K562 (cell line): Measurements from ENCODE around the gene MAPKAPK2. TPM values are rescaled to one million over a fixed set of nuclear protein-coding genes. Genes with fewer than 3 reads are reported as not detected.
A peak's percentile ranks its signal among the peaks of the same experiment; 100 is the strongest.

ENCODE experiments used
- C11orf30 ChIP-seq: fragments of 450-650 bp; IDR thresholded peaks from 2 replicates; pipeline ENCODE4 v1.6.1; 2016; ENCODE audit warnings: low read depth, mild to moderate bottlenecking
- MTA3 ChIP-seq: fragments of 450-650 bp; formaldehyde crosslinking; IDR thresholded peaks from 2 replicates; pipeline ENCODE4 v1.6.1; 2017; ENCODE audit warnings: mild to moderate bottlenecking, borderline replicate concordance
- NCOA4 ChIP-seq: fragments of 450-650 bp; IDR thresholded peaks from 2 replicates; pipeline ENCODE4 v1.6.1; 2018; ENCODE audit warnings: mild to moderate bottlenecking; ENCODE audit not compliant: partially characterized antibody
- PHTF2 ChIP-seq: fragments of 250-450 bp; sonication (Bioruptor Pico); IDR thresholded peaks from 2 replicates; pipeline ENCODE4 v1.5.0; 2021; ENCODE audit warnings: mild to moderate bottlenecking
- POLR2AphosphoS5 ChIP-seq: IDR thresholded peaks from 2 replicates; pipeline ENCODE4 v1.6.1; 2011; ENCODE audit warnings: mild to moderate bottlenecking, low read depth, low read length, moderate library complexity; ENCODE audit not compliant: control insufficient read depth, insufficient read depth
- POLR2G ChIP-seq: fragments of 200-400 bp; formaldehyde crosslinking; IDR thresholded peaks from 2 replicates; pipeline ENCODE4 v1.6.1; 2017; ENCODE audit warnings: low read depth, mild to moderate bottlenecking, antibody characterized with exemption, low read length, moderate library complexity
- SMAD3 ChIP-seq: fragments of 450-650 bp; formaldehyde crosslinking; conservative IDR thresholded peaks from 2 replicates; pipeline ENCODE4 v1.4.0; 2020; ENCODE audit warnings: mild to moderate bottlenecking
- ZBTB1 ChIP-seq: sonication (generic); formaldehyde crosslinking; IDR thresholded peaks from 2 replicates; pipeline ENCODE4 v1.8.1; 2023; ENCODE audit warnings: missing genetic modification reagents, low read depth, mild to moderate bottlenecking, borderline replicate concordance
- ZNF239 ChIP-seq: fragments of 250-450 bp; sonication (Bioruptor Pico); IDR thresholded peaks from 2 replicates; pipeline ENCODE4 v1.4.0; 2020; ENCODE audit warnings: mild to moderate bottlenecking
- ZNF263 ChIP-seq: sonication (generic); formaldehyde crosslinking; IDR thresholded peaks from 2 replicates; pipeline ENCODE4 v1.8.0; 2022; ENCODE audit warnings: mild to moderate bottlenecking, missing genetic modification reagents, borderline replicate concordance
- ZZZ3 ChIP-seq: fragments of 450-650 bp; IDR thresholded peaks from 2 replicates; pipeline ENCODE4 v1.6.1; 2016; ENCODE audit warnings: antibody characterized with exemption, mild to moderate bottlenecking, moderate library complexity
- polyA plus RNA-seq, 8 experiments: library from polyadenylated mRNA; depleted of rRNA in 4 of 8; stranded (reverse) in 5 of 8; unstranded in 3 of 8; fragments of >200 nt; fragmentation: Nextera tagmentation in 2 of 8; fragmentation: Illumina TruSeq in 1 of 8; extraction: Ambion mirVana in 2 of 8; extraction: Trizol in 1 of 8; gene quantifications; 2 replicates each; pipeline versions ENCODE4 v1.2.1 to v1.2.3, GENCODE V29; 2011 to 2014; ENCODE audit warnings: inconsistent platforms in 1 of 8, missing spikeins in 1 of 8
- total RNA-seq, 7 experiments: library from RNA; depleted of rRNA in 6 of 7; stranded (reverse); fragments of >200 nt in 6 of 7; fragmentation: Illumina TruSeq in 2 of 7; extraction: Trizol in 2 of 7; gene quantifications; 2 replicates each; pipeline versions ENCODE4 v1.2.1 to v1.2.3, GENCODE V29; 2011 to 2021; ENCODE audit warnings: low replicate concordance in 1 of 7
- TF ChIP-seq, protein P1 (sequence below), 2 experiments: fragments of 200-800 bp in 1 of 2; sonication (Bioruptor generic) in 1 of 2; sonication (generic) in 1 of 2; formaldehyde crosslinking in 1 of 2; IDR thresholded peaks in 1 of 2; conservative IDR thresholded peaks in 1 of 2; 2 replicates each; pipeline versions ENCODE4 v1.5.0 to v1.6.1; 2016 to 2020; ENCODE audit warnings: missing compliant biosample characterization in 1 of 2, missing genetic modification characterization in 1 of 2, missing genetic modification reagents in 1 of 2
- TF ChIP-seq, protein P2 (sequence below): fragments of 250-450 bp; sonication (Bioruptor Pico); IDR thresholded peaks from 2 replicates; pipeline ENCODE4 v1.8.0; 2022; ENCODE audit warnings: moderate library complexity, mild to moderate bottlenecking, inconsistent platforms
- TF ChIP-seq, protein P3 (sequence below): fragments of 250-450 bp; sonication (Bioruptor Pico); IDR thresholded peaks from 2 replicates; pipeline ENCODE4 v1.5.0; 2022; ENCODE audit warnings: mild to moderate bottlenecking
- TF ChIP-seq, protein P4 (sequence below), 2 experiments: fragments of 450-650 bp in 1 of 2; sonication (generic) in 1 of 2; formaldehyde crosslinking in 1 of 2; IDR thresholded peaks in 1 of 2; conservative IDR thresholded peaks in 1 of 2; 2 replicates each; pipeline versions ENCODE4 v1.6.1 to v1.8.1; 2016 to 2023; ENCODE audit warnings: mild to moderate bottlenecking in 2 of 2, moderate library complexity in 2 of 2, inconsistent platforms in 1 of 2, missing genetic modification reagents in 1 of 2

The MAPKAPK2 gene
- total and polyA plus RNA-seq, 9 of the 15 experiments (the other 6 are each of a cell fraction or from before 2014, with no cell fraction given) = 0.63 to 94.2 (median 52.1) TPM

DNA sequence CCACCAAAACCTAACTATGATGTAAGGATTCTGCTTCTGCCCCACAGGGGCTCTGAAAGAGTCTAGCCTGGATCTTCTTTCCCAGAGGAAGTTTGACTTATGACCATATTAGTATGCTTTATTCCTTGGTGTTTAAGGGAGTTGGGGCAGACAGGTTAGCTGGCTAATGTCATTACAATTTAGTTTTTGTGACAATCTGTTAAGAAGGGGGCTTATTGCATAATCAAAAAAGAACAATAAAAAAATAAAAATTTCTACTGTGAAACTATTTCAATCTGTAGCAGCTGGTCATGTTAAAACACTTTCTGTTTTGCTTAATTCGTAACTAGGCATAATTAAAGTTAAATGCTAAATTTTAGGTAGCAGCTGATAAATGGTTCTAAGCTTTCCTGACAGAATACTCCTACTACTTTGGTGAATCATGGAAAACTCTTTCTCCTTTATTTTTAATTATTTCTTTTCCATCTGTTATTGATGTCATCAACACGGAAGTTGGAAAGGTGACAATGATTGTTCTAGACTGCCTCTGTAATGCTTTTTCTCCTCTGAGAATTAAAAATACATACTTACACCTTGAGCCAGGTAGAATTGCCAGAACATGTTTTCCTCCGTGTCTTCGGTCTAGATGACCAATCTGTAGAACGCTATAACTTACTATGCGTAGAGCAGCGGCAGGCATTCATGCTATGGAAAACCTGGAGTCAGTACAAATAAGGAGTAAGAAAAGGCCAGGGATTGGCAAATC lies 30.8 kb upstream of the MAPKAPK2 start (continued):
- TF ChIP-seq, protein P1, sequence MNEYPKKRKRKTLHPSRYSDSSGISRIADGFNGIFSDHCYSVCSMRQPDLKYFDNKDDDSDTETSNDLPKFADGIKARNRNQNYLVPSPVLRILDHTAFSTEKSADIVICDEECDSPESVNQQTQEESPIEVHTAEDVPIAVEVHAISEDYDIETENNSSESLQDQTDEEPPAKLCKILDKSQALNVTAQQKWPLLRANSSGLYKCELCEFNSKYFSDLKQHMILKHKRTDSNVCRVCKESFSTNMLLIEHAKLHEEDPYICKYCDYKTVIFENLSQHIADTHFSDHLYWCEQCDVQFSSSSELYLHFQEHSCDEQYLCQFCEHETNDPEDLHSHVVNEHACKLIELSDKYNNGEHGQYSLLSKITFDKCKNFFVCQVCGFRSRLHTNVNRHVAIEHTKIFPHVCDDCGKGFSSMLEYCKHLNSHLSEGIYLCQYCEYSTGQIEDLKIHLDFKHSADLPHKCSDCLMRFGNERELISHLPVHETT (CRISPR knock-in tag; conservative IDR thresholded peaks at IDR 0.05 in 1 of 2, IDR thresholded peaks at IDR 0.05 in 1 of 2) = 0 out of 4 replicates have a peak, but pooled peaks of 1 of the 2 experiments have one; percentile 32
- TF ChIP-seq, protein P2, sequence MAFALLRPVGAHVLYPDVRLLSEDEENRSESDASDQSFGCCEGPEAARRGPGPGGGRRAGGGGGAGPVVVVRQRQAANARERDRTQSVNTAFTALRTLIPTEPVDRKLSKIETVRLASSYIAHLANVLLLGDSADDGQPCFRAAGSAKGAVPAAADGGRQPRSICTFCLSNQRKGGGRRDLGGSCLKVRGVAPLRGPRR = no peak
- TF ChIP-seq PHTF2 (CRISPR knock-in tag) = no peak
- no peak for TF ChIP-seq NCOA4
- no peak for TF ChIP-seq POLR2AphosphoS5
- TF ChIP-seq POLR2G = no peak
- TF ChIP-seq ZNF263 (CRISPR knock-in tag) = no peak
- no peak for TF ChIP-seq ZNF239 (CRISPR knock-in tag)
- TF ChIP-seq SMAD3 (CRISPR knock-in tag) = no peak
- TF ChIP-seq, protein P3, sequence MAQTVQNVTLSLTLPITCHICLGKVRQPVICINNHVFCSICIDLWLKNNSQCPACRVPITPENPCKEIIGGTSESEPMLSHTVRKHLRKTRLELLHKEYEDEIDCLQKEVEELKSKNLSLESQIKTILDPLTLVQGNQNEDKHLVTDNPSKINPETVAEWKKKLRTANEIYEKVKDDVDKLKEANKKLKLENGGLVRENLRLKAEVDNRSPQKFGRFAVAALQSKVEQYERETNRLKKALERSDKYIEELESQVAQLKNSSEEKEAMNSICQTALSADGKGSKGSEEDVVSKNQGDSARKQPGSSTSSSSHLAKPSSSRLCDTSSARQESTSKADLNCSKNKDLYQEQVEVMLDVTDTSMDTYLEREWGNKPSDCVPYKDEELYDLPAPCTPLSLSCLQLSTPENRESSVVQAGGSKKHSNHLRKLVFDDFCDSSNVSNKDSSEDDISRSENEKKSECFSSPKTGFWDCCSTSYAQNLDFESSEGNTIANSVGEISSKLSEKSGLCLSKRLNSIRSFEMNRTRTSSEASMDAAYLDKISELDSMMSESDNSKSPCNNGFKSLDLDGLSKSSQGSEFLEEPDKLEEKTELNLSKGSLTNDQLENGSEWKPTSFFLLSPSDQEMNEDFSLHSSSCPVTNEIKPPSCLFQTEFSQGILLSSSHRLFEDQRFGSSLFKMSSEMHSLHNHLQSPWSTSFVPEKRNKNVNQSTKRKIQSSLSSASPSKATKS (CRISPR knock-in tag) = no peak
- no peak for TF ChIP-seq ZBTB1 (CRISPR knock-in tag)
- TF ChIP-seq, protein P4, sequence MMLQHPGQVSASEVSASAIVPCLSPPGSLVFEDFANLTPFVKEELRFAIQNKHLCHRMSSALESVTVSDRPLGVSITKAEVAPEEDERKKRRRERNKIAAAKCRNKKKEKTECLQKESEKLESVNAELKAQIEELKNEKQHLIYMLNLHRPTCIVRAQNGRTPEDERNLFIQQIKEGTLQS (IDR thresholded peaks at IDR 0.05) = peak; percentile 27; the same call in 1 of the 2 replicates
- TF ChIP-seq, protein P4 (CRISPR knock-in tag; conservative IDR thresholded peaks at IDR 0.05) = no peak
- no peak for TF ChIP-seq ZZZ3
- no peak for TF ChIP-seq MTA3
- TF ChIP-seq C11orf30 = no peak
